Stimulated activated CD4-positive, alpha-beta T cell treated with anti-CD3 and anti-CD28 coated beads, Interleukin-2, amount 100 ng/mL, for 4 hours (primary cell): Measurements from ENCODE around the gene STRN3.
"Not testable (repeated sequence)": the region's sequence is repeated elsewhere in the genome, so short reads cannot be mapped to it uniquely, and the experiment has no call there.

Experiments used
- DNase-seq: peaks from one replicate; pipeline ENCODE4 v3.0.0-alpha.2; 2020; ENCODE audit warnings: low read depth

The STRN3 gene

GRCh38 chr14:31037709-31038221 lies 11.6 kb upstream of the STRN3 start:
- DNase-seq, result no peak

- DNase-seq, result no peak
Measured at GRCh38 chr14:31036552-31036951, 10.4 kb upstream of the STRN3 start.

- DNase-seq, result no peak
Measured at GRCh38 chr14:31030469-31030868, 4.3 kb upstream of the STRN3 start.

GRCh38 chr14:31029016-31029970 lies 3.1 kb upstream of the STRN3 start:
- no peak for DNase-seq

- no peak for DNase-seq
Measured at GRCh38 chr14:31027847-31028246, 1.7 kb upstream of the STRN3 start.

- DNase-seq, result peak; percentile 87
Measured at GRCh38 chr14:31026450-31027235, 464 bp upstream of the STRN3 start.

GRCh38 chr14:31025367-31026076 lies 657 bp downstream of the STRN3 start, which contains the start of gene AP4S1:
AP4S1 (plus strand) TSS chr14:31025649; CDS start chr14:31066197, 40,548 bp downstream.
- peak; percentile 19 for DNase-seq

GRCh38 chr14:31024577-31025366 lies 1.4 kb downstream of the STRN3 start:
- DNase-seq, result no peak

GRCh38 chr14:31024010-31024480 lies 2.1 kb downstream of the STRN3 start:
- DNase-seq, result no peak

- no peak for DNase-seq
Measured at GRCh38 chr14:31022386-31022785, 3.8 kb downstream of the STRN3 start.

- no peak for DNase-seq
Measured at GRCh38 chr14:31021576-31021949, 4.6 kb downstream of the STRN3 start.

- no peak for DNase-seq
Measured at GRCh38 chr14:31020834-31021575, 5.2 kb downstream of the STRN3 start.

- DNase-seq, result no peak
Measured at GRCh38 chr14:31018057-31018645, 8.0 kb downstream of the STRN3 start.

GRCh38 chr14:31013841-31014240 lies 12.3 kb downstream of the STRN3 start:
- no peak for DNase-seq

- DNase-seq, result no peak
Measured at GRCh38 chr14:31010935-31011334, 15.2 kb downstream of the STRN3 start.

GRCh38 chr14:31009836-31010574 lies 16.2 kb downstream of the STRN3 start:
- no peak for DNase-seq

- no peak for DNase-seq
Measured at GRCh38 chr14:31006703-31007102, 19.5 kb downstream of the STRN3 start.

- DNase-seq, result not testable (repeated sequence)
Measured at GRCh38 chr14:31004007-31004406, 22.2 kb downstream of the STRN3 start.

- DNase-seq, result no peak
Measured at GRCh38 chr14:31003284-31003683, 22.9 kb downstream of the STRN3 start.
